Measurements from ENCODE around the gene UBAP2L. TPM values are rescaled to one million over a fixed set of nuclear protein-coding genes. Genes with fewer than 3 reads are reported as not detected.

Gene UBAP2L
- total RNA-seq, 1 donor from 2014 or later: 218 TPM

DNA sequence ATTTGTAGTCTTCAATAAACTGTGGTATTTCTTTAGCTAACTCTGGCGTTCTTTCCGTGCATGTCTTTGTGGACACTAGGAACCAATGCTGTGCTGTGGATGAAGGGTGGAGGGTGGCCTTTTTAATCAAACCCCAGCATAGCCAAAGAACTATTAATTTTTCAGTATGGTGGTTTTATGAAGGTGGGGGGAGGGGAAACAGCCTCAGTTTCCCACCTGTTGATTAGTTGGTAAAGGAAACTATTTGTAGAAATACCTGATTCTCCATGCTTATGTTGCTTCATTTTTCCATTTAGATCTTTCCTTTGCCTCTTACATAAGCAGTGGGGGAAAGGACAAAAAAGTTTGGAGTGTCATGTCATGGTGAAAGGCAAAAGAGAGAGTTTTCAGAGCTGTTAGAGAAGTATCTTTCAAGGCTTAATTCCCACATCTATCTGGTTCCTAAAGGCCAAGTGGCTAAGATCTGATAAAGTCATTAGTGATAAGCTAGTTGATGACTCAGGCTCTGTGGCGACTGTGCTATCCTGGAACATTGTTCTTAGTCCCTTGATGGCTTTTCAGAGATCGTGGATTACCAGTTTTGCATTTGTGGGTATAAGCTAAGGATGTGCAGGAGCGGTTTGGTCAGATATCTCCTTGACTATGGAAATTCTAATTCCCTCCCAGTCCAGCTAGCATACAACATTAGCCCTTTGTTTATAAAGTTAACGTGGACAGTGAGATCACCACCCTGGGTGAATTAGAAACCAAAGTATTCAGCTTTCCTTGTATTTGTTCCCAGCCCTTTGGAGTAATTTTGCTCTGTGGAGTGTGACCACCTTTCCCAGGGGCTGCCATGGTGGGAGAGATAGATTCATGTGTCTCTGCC is 42.9 kb downstream of the UBAP2L start:
- Histone ChIP-seq H4K20me1 (ENCODE audit: insufficient read depth, low read length) (peaks cover 66% of the 10 kb centered on the region), H3K9me3 (ENCODE audit: insufficient read depth, low read depth, low read length) (no peaks in the 10 kb centered on the region), H2AFZ (ENCODE audit: low read depth, low read length) (no peak overlapping the region), H3K4me1 (ENCODE audit: insufficient read depth, low read length) (peaks cover 9% of the 10 kb centered on the region), H3K4me3 (ENCODE audit: insufficient read depth, low read depth, low read length) (no peak overlapping the region), H3K27me3 (ENCODE audit: insufficient read depth, low read length) (no peaks in the 10 kb centered on the region), H3K36me3 (ENCODE audit: insufficient read depth, low read length) (peaks cover 74% of the 10 kb centered on the region), H3K4me2 (ENCODE audit: low read length) (no peak overlapping the region), H3K79me2 (ENCODE audit: insufficient read depth, low read length) (peaks cover 31% of the 10 kb centered on the region), H3K9ac (ENCODE audit: low read length) (no peak overlapping the region), H3K27ac (ENCODE audit: low read depth, low read length) (peak overlapping the region; percentile 2)
- peak; percentile 26 for DNase-seq (ENCODE audit: low read depth)
- TF ChIP-seq EZH2 (IDR thresholded peaks at IDR 0.05; ENCODE audit: insufficient read depth, low read length): no peak
- TF ChIP-seq CTCF (IDR thresholded peaks at IDR 0.05; ENCODE audit: insufficient read depth, low read depth, low read length): no peak
- peaks cover 34% of the 10 kb centered on the region for H3K36me3 Mint-ChIP-seq (ENCODE audit: low read depth, unreplicated experiment)
- H3K27ac Mint-ChIP-seq (ENCODE audit: unreplicated experiment): peak overlapping the region; percentile 36
- peaks cover 20% of the 10 kb centered on the region for H3K4me1 Mint-ChIP-seq (ENCODE audit: low read depth, unreplicated experiment)
- peak overlapping the region; percentile 17 for H3K4me3 Mint-ChIP-seq (ENCODE audit: unreplicated experiment)
- H3K9me3 Mint-ChIP-seq (ENCODE audit: unreplicated experiment): no peaks in the 10 kb centered on the region
- no peaks in the 10 kb centered on the region for H3K27me3 Mint-ChIP-seq (ENCODE audit: low read depth, unreplicated experiment)
- FAIRE-seq: no peak

- TF ChIP-seq EZH2 (IDR thresholded peaks at IDR 0.05; ENCODE audit: insufficient read depth, low read length) (no peak), CTCF (IDR thresholded peaks at IDR 0.05; ENCODE audit: insufficient read depth, low read depth, low read length) (no peak)
- Mint-ChIP-seq H3K36me3 (ENCODE audit: low read depth, unreplicated experiment) (peaks cover 31% of the 10 kb centered on the region), H3K27ac (ENCODE audit: unreplicated experiment) (no peak overlapping the region), H3K4me1 (ENCODE audit: low read depth, unreplicated experiment) (peaks cover 20% of the 10 kb centered on the region), H3K9me3 (ENCODE audit: unreplicated experiment) (no peaks in the 10 kb centered on the region), H3K27me3 (ENCODE audit: low read depth, unreplicated experiment) (no peaks in the 10 kb centered on the region), H3K4me3 (ENCODE audit: unreplicated experiment) (no peak overlapping the region)
- FAIRE-seq (no peak), DNase-seq (ENCODE audit: low read depth) (peak; percentile 14)
- peaks cover 75% of the 10 kb centered on the region for H3K36me3 ChIP-seq (ENCODE audit: insufficient read depth, low read length)
- no peaks in the 10 kb centered on the region for H3K9me3 ChIP-seq (ENCODE audit: insufficient read depth, low read depth, low read length)
- no peak overlapping the region for H3K4me3 ChIP-seq (ENCODE audit: insufficient read depth, low read depth, low read length)
- no peak overlapping the region for H3K4me2 ChIP-seq (ENCODE audit: low read length)
- peaks cover 64% of the 10 kb centered on the region for H4K20me1 ChIP-seq (ENCODE audit: insufficient read depth, low read length)
- peaks cover 9% of the 10 kb centered on the region for H3K4me1 ChIP-seq (ENCODE audit: insufficient read depth, low read length)
- peak overlapping the region; percentile 2 for H3K27ac ChIP-seq (ENCODE audit: low read depth, low read length)
- H3K27me3 ChIP-seq (ENCODE audit: insufficient read depth, low read length): no peaks in the 10 kb centered on the region
- no peak overlapping the region for H2AFZ ChIP-seq (ENCODE audit: low read depth, low read length)
- H3K9ac ChIP-seq (ENCODE audit: low read length): no peak overlapping the region
- peaks cover 31% of the 10 kb centered on the region for H3K79me2 ChIP-seq (ENCODE audit: insufficient read depth, low read length)
Observed at GRCh38 chr1:154264454-154264853, 43.7 kb downstream of the UBAP2L start.

DNA sequence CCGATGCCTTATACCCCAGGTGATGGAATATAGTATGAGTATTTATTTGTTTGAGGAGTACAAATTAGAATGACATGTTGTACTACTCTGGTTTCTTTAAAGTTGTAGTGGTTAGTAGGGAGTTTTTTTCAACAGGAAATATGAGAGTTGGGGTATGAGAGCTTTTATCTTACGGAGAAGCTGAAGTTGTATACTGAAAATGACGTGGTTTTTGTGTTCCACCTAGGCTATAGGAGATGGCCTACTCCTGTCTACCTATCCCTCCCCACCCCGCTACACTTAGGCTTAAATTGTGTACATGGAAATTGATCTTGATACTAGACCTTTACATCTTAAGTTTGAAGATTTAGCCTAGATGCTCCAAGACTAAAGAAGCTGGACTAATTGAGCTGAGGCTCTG is 44.8 kb downstream of the UBAP2L start:
- Histone ChIP-seq H3K4me1 (ENCODE audit: insufficient read depth, low read length) (peaks cover 9% of the 10 kb centered on the region), H2AFZ (ENCODE audit: low read depth, low read length) (no peak overlapping the region), H3K27me3 (ENCODE audit: insufficient read depth, low read length) (no peaks in the 10 kb centered on the region), H3K79me2 (ENCODE audit: insufficient read depth, low read length) (peaks cover 28% of the 10 kb centered on the region), H3K4me3 (ENCODE audit: insufficient read depth, low read depth, low read length) (no peak overlapping the region), H3K9ac (ENCODE audit: low read length) (no peak overlapping the region), H3K27ac (ENCODE audit: low read depth, low read length) (no peak overlapping the region), H3K36me3 (ENCODE audit: insufficient read depth, low read length) (peaks cover 71% of the 10 kb centered on the region), H4K20me1 (ENCODE audit: insufficient read depth, low read length) (peaks cover 53% of the 10 kb centered on the region), H3K4me2 (ENCODE audit: low read length) (no peak overlapping the region), H3K9me3 (ENCODE audit: insufficient read depth, low read depth, low read length) (no peaks in the 10 kb centered on the region)
- no peak overlapping the region for H3K27ac Mint-ChIP-seq (ENCODE audit: unreplicated experiment)
- no peak for FAIRE-seq
- no peak for DNase-seq (ENCODE audit: low read depth)
- peaks cover 20% of the 10 kb centered on the region for H3K4me1 Mint-ChIP-seq (ENCODE audit: low read depth, unreplicated experiment)
- peaks cover 26% of the 10 kb centered on the region for H3K36me3 Mint-ChIP-seq (ENCODE audit: low read depth, unreplicated experiment)
- TF ChIP-seq EZH2 (IDR thresholded peaks at IDR 0.05; ENCODE audit: insufficient read depth, low read length) (no peak), CTCF (IDR thresholded peaks at IDR 0.05; ENCODE audit: insufficient read depth, low read depth, low read length) (no peak)
- H3K4me3 Mint-ChIP-seq (ENCODE audit: unreplicated experiment): no peak overlapping the region
- H3K9me3 Mint-ChIP-seq (ENCODE audit: unreplicated experiment): no peaks in the 10 kb centered on the region
- no peaks in the 10 kb centered on the region for H3K27me3 Mint-ChIP-seq (ENCODE audit: low read depth, unreplicated experiment)
